ENCODE results near the gene ATP5PO. TPM values are rescaled to one million over a fixed set of nuclear protein-coding genes. Genes with fewer than 3 reads are reported as not detected.
"Not testable (repeated sequence)": the region's sequence is repeated elsewhere in the genome, so short reads cannot be mapped to it uniquely, and the experiment has no call there.

ATP5PO gene
- total RNA-seq, 1 donor from 2014 or later, result 169 TPM

DNA sequence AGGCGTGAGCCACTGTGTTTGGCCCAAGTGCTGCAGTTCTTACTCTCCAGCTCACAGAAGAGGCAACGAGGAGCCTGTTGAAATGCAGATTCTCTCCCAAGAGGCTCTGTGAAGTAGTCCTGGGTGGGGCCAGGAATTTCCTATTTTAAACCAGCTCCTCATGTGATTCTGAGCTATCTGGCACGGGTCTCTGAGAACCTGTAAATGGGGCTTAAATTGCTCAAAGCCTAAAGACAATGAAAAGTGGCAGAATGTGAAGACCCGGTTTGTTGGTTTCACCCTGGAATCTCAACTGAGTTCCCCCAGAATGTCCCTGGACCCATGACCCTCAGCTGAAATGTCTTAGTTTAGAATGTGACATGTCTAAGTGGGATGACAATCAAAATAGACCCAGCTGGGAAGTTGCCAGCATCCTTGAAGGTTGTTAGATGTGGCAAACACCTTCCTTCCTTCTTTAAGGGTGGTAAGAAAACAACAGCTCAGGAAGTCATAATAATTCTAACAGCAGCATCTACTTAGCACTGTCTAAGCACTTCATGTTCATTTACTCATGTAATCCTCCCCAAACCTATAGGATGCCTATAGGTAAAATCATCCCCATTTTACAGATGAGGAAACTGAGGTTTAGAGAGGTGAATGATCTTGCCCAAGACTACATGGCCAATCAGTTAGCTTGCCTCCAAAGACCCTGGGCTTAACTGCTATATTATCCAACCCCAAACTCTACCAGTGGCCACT, 20.9 kb upstream of the ATP5PO start:
- POLR2A ChIA-PET, result interaction anchor here (2.7 kb wide), 1 partner anchor 11 kb away, joined by 18 read pairs; no protein-coding TSS in a partner anchor
- ATAC-seq (ENCODE audit: low read depth), result no peak

GRCh38 chr21:33932731-33933130, 17.1 kb upstream of the ATP5PO start:
- intact Hi-C loops (cut with micrococcal nuclease), result loop anchor here (2.0 kb wide), 1 partner anchor 14 kb away; no protein-coding TSS in a partner anchor
- no peak for DNase-seq
- H3K36me3 Mint-ChIP-seq (ENCODE audit: low read depth), result no peaks in the 10 kb centered on the region
- POLR2A ChIA-PET, result interaction anchor here (0.6 to 2.6 kb wide), 3 partner anchors 16 to 985 kb away, joined by 3 to 20 read pairs (median 4); no protein-coding TSS in a partner anchor
- no peak overlapping the region for H3K27ac Mint-ChIP-seq
- no peak for TF ChIP-seq CTCF (IDR thresholded peaks at IDR 0.05)
- CTCF ChIA-PET, result interaction anchor here (3.6 kb wide), 1 partner anchor 9 kb away, joined by 15 read pairs; no protein-coding TSS in a partner anchor
- peak overlapping the region; percentile 89 for H3K4me3 Mint-ChIP-seq
- peaks cover 13% of the 10 kb centered on the region for H3K4me1 Mint-ChIP-seq
- H3K9me3 Mint-ChIP-seq, result no peaks in the 10 kb centered on the region
- no peak for ATAC-seq (ENCODE audit: low read depth)
- no peaks in the 10 kb centered on the region for H3K27me3 Mint-ChIP-seq

More for the DNA sequence above, 20.9 kb upstream of the ATP5PO start:
- H3K4me3 Mint-ChIP-seq, result no peak overlapping the region
- no peak overlapping the region for H3K27ac Mint-ChIP-seq
- TF ChIP-seq CTCF (IDR thresholded peaks at IDR 0.05), result no peak
- no peak for DNase-seq
- intact Hi-C loops (cut with micrococcal nuclease), result no loop called here
- peaks cover 18% of the 10 kb centered on the region for H3K4me1 Mint-ChIP-seq
- no peaks in the 10 kb centered on the region for H3K9me3 Mint-ChIP-seq
- CTCF ChIA-PET, result interaction anchor here (1.7 kb wide), 1 partner anchor 13 kb away, joined by 8 read pairs; no protein-coding TSS in a partner anchor
- H3K27me3 Mint-ChIP-seq, result no peaks in the 10 kb centered on the region
- H3K36me3 Mint-ChIP-seq (ENCODE audit: low read depth), result no peaks in the 10 kb centered on the region

DNA sequence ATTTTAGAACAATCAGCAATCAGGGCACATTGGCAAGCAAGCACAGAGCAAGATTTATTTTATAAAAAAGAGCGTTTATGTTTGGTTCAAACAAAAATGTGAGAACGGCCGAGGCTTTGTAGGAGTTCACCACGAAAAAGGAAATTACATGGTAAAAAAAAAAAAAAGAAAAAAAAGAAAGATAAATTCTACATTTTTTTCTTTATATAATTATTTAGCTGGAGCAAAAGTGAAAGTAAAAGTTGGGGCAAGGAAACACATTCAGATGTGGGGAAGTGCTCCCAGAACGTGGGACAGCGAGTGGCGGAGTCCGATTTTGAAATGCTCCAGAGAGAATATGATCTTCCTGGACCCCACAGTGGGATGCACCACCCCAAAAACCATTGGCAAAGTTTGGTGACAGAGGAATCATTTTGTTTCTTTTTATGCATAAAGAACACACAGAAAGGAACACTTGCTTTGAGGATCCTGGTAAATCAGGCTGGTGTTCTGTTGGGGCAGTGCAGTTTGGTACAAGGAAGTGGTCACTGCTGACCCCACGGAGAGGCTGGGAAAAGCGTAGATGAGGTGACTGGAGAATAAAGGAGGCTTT, 16.3 kb upstream of the ATP5PO start:
- H3K36me3 Mint-ChIP-seq (ENCODE audit: low read depth), result no peaks in the 10 kb centered on the region
- POLR2A ChIA-PET, result interaction anchor here (0.6 to 2.6 kb wide), 4 partner anchors 16 to 986 kb away, joined by 3 to 20 read pairs (median 4); no protein-coding TSS in a partner anchor
- CTCF ChIA-PET, result interaction anchor here (3.6 kb wide), 1 partner anchor 8 kb away, joined by 15 read pairs; no protein-coding TSS in a partner anchor
- no peaks in the 10 kb centered on the region for H3K9me3 Mint-ChIP-seq
- peak; percentile 52 for ATAC-seq (ENCODE audit: low read depth)
- TF ChIP-seq CTCF (IDR thresholded peaks at IDR 0.05), result no peak
- H3K27me3 Mint-ChIP-seq, result no peaks in the 10 kb centered on the region
- H3K4me1 Mint-ChIP-seq, result peaks cover 13% of the 10 kb centered on the region
- H3K27ac Mint-ChIP-seq, result peak overlapping the region; percentile 92
- intact Hi-C loops (cut with micrococcal nuclease), result loop anchor here (2.0 kb wide), 1 partner anchor 15 kb away; no protein-coding TSS in a partner anchor
- no peak for DNase-seq
- H3K4me3 Mint-ChIP-seq, result peak overlapping the region; percentile 89

DNA sequence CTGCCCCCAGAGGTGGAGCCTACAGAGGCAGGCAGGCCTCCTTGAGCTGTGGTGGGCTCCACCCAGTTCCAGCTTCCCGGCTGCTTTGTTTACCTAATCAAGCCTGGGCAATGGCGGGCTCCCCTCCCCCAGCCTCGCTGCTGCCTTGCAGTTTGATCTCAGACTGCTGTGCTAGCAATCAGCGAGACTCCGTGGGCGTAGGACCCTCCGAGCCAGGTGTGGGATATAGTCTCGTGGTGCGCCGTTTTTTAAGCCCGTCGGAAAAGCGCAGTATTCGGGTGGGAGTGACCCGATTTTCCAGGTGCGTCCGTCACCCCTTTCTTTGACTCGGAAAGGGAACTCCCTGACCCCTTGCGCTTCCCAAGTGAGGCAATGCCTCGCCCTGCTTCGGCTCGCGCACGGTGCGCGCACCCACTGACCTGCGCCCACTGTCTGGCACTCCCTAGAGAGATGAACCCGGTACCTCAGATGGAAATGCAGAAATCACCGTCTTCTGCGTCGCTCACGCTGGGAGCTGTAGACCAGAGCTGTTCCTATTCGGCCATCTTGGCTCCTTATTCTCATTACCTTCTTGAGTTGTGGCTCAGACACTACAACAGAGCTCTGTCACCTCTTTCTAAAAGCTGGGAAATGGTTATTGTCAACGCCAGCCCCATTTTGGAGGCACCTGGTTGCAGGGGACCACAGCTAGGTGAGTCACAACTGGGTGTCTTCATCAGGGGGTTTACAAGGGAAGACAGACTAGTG, 15.6 kb upstream of the ATP5PO start:
- POLR2A ChIA-PET, result interaction anchor here (2.6 kb wide), 1 partner anchor 17 kb away, joined by 20 read pairs; no protein-coding TSS in a partner anchor
- peak overlapping the region; percentile 89 for H3K4me3 Mint-ChIP-seq
- peaks cover 13% of the 10 kb centered on the region for H3K4me1 Mint-ChIP-seq
- intact Hi-C loops (cut with micrococcal nuclease); H3K27me3 Mint-ChIP-seq; CTCF ChIA-PET; H3K9me3 Mint-ChIP-seq; H3K36me3 Mint-ChIP-seq (ENCODE audit: low read depth); DNase-seq: not testable (repeated sequence)
- peak overlapping the region; percentile 54 for H3K27ac Mint-ChIP-seq
- peak; percentile 34 for ATAC-seq (ENCODE audit: low read depth)

- intact Hi-C loops (cut with micrococcal nuclease); H3K36me3 Mint-ChIP-seq (ENCODE audit: low read depth); DNase-seq; H3K4me1 Mint-ChIP-seq; POLR2A ChIA-PET; H3K9me3 Mint-ChIP-seq; H3K27me3 Mint-ChIP-seq; ATAC-seq (ENCODE audit: low read depth); CTCF ChIA-PET; H3K4me3 Mint-ChIP-seq; H3K27ac Mint-ChIP-seq: not testable (repeated sequence)
These were observed 10.6 kb upstream of the ATP5PO start for GRCh38 chr21:33926248-33926647.

Measured in activated B cell treated with CpG ODN at 0.5 μM for 24 hours (primary cell).